Activated CD8-positive, alpha-beta T cell treated with anti-CD3 and anti-CD28 coated beads for 36 hours (primary cell): ENCODE results near the gene TENT5C. TPM values are rescaled to one million over a fixed set of nuclear protein-coding genes. Genes with fewer than 3 reads are reported as not detected.

ENCODE experiments used
- ATAC-seq: fragments of 200-7000 bp; cut with Tn5 transposase; one replicate; pipeline ENCODE4 v1.10.0; 2021; ENCODE audit warnings: mild to moderate bottlenecking, moderate library complexity
- CTCF ChIA-PET: fragments of 350-600 bp; sonication (Branson Sonifier 250); formaldehyde crosslinking; loops from one replicate; lab custom pipeline; 2021; ENCODE audit warnings: antibody characterized with exemption; lab: Charles Lee
- POLR2A ChIA-PET: fragments of 350-600 bp; sonication (Branson Sonifier 250); formaldehyde crosslinking; loops from one replicate; lab custom pipeline; 2021; ENCODE audit warnings: antibody characterized with exemption; lab: Charles Lee
- DNase-seq: peaks from one replicate; pipeline ENCODE4 v3.0.0-alpha.2; 2020
- H3K27ac Mint-ChIP-seq: one replicate; pipeline ENCODE4 v1.8.0; 2021; ENCODE audit warnings: mild to moderate bottlenecking, mixed read lengths
- H3K27me3 Mint-ChIP-seq: one replicate; pipeline ENCODE4 v1.8.0; 2021; ENCODE audit warnings: mixed read lengths
- H3K36me3 Mint-ChIP-seq: one replicate; pipeline ENCODE4 v1.8.0; 2021; ENCODE audit warnings: low read depth, mixed read lengths
- H3K4me1 Mint-ChIP-seq: one replicate; pipeline ENCODE4 v1.8.0; 2021; ENCODE audit warnings: low read depth, mixed read lengths
- H3K4me3 Mint-ChIP-seq: one replicate; pipeline ENCODE4 v1.8.0; 2021; ENCODE audit warnings: mild to moderate bottlenecking, moderate library complexity, mixed read lengths
- H3K9me3 Mint-ChIP-seq: one replicate; pipeline ENCODE4 v1.8.0; 2021; ENCODE audit warnings: mixed read lengths
- intact Hi-C: fragments of 100-400 bp; cut with micrococcal nuclease; formaldehyde crosslinking; loops from one replicate; pipeline ENCODE4 v1.10.0; 2022
- total RNA-seq, 2 experiments: library from RNA; stranded (reverse); gene quantifications; one replicate each; pipeline ENCODE4 v1.2.3, GENCODE V29; 2021
- TF ChIP-seq, protein P1 (sequence below): fragments of 200-600 bp; IDR thresholded peaks from one replicate; pipeline ENCODE4 v1.8.0; 2022; ENCODE audit warnings: antibody characterized with exemption, mild to moderate bottlenecking

The TENT5C gene
- total RNA-seq, 2 experiments from 2014 or later = 13.1 to 13.6 TPM

DNA sequence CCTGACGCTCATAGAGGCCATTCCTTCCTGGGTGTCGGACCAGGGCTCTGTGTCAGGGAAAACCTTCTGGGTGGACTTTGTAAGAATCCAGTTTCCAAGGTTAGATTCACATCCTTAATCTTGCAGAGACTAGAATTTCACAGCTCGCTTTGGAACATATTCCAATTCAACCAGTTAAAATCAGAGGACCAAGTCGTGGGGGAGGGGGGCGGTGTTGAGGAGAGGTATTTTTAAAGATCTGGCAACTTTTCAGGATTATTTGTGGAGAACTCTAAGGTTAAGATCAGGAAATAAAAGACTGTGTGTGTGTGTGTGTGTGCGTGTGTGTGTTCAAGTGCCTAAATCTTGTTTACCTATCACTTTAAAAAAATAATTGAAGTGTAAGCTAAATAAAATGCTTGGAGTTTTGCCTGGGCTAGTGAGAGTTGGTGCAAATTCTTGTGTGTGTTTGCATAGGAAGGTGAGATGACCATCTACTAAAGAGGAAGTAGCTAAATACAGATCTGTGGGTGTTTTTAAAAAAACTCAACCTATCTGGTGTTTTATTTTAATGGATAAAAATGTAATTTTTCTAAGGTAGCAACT is 21.8 kb downstream of the TENT5C start:
- Mint-ChIP-seq H3K9me3 (no peaks in the 10 kb centered on the region), H3K27ac (no peak overlapping the region), H3K36me3 (peaks cover 23% of the 10 kb centered on the region), H3K4me3 (no peak overlapping the region), H3K27me3 (peaks cover 16% of the 10 kb centered on the region), H3K4me1 (peaks cover 12% of the 10 kb centered on the region)
- intact Hi-C loops = no loop called here
- TF ChIP-seq, protein P1, sequence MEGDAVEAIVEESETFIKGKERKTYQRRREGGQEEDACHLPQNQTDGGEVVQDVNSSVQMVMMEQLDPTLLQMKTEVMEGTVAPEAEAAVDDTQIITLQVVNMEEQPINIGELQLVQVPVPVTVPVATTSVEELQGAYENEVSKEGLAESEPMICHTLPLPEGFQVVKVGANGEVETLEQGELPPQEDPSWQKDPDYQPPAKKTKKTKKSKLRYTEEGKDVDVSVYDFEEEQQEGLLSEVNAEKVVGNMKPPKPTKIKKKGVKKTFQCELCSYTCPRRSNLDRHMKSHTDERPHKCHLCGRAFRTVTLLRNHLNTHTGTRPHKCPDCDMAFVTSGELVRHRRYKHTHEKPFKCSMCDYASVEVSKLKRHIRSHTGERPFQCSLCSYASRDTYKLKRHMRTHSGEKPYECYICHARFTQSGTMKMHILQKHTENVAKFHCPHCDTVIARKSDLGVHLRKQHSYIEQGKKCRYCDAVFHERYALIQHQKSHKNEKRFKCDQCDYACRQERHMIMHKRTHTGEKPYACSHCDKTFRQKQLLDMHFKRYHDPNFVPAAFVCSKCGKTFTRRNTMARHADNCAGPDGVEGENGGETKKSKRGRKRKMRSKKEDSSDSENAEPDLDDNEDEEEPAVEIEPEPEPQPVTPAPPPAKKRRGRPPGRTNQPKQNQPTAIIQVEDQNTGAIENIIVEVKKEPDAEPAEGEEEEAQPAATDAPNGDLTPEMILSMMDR = no peak
- POLR2A ChIA-PET = interaction anchor here (0.7 to 1.2 kb wide), 5 partner anchors 9 to 21 kb away, joined by 3 to 6 read pairs (median 5); no protein-coding TSS in a partner anchor
- ATAC-seq (no peak), DNase-seq (no peak)
- CTCF ChIA-PET = interaction anchor here (0.8 to 2.7 kb wide), 5 partner anchors 28 to 131 kb away, joined by 3 to 10 read pairs (median 5); no protein-coding TSS in a partner anchor

DNA sequence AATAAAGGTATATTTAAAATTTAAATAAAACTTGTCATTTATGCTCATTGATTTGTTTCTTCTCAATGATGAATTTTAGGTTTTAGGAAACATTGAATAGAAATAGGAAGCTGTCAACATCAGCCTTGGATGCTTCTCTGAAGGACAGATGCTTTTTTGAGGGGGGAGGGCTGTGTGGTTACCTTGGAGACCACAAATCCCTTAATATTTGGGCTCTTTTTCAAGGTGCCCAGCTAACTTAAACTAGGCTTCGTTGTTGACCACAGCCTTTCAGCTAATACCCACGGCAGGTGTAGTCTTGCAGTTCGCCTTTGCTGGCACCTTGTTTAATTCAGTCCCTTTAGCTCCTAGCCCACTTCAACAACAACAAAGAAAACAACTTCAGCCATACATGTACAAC is 22.5 kb downstream of the TENT5C start:
- no peak for ATAC-seq
- H3K36me3 Mint-ChIP-seq = peaks cover 15% of the 10 kb centered on the region
- H3K27me3 Mint-ChIP-seq = peaks cover 20% of the 10 kb centered on the region
- POLR2A ChIA-PET = interaction anchor here (0.7 kb wide), 1 partner anchor 21 kb away, joined by 3 read pairs; no protein-coding TSS in a partner anchor
- TF ChIP-seq, protein P1 = no peak
- CTCF ChIA-PET = interaction anchor here (1.8 to 2.7 kb wide), 3 partner anchors 28 to 130 kb away, joined by 5 to 10 read pairs (median 6); no protein-coding TSS in a partner anchor
- no peak for DNase-seq
- H3K9me3 Mint-ChIP-seq = no peaks in the 10 kb centered on the region
- H3K4me1 Mint-ChIP-seq = peaks cover 13% of the 10 kb centered on the region
- intact Hi-C loops = no loop called here
- no peak overlapping the region for H3K4me3 Mint-ChIP-seq
- H3K27ac Mint-ChIP-seq = no peak overlapping the region

DNA sequence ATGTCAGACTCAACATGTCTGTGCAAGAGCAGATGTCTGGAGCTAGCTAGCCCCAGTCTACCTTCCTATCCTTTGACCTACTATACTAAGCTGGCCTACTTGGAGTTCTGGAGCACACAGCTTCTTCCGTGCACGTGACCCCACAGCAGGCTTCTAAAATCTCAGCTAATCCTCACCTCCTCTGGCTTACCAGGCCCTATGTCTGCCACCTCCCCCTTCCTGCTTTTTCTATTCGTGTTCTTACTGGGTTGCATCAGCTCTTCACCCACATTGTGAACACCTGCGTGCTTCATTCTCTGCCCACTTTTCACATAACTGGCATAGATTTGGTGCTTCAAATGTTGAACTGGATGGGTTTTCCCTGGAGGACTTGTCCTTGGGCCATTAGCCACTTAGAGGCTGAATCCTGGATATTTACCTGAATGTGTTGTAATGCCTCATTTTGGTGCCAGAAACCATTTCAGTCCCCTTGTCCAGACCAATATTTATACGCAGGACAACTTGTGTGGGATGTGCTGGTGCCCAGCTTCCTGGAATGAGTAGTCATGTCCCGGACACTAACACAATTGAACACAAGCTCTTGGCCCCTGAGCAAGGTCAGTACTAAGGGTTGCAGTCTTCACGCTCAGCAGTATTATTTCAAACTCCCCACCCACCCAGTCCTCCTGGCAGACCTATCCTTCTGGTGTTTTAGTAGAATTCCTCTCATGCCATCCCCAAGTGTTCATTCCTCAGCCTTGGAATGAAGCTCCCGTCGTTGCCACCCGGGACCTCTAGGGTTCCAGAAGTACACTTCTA is 24.0 kb downstream of the TENT5C start:
- ATAC-seq = no peak
- no peaks in the 10 kb centered on the region for H3K9me3 Mint-ChIP-seq
- peaks cover 25% of the 10 kb centered on the region for H3K27me3 Mint-ChIP-seq
- H3K4me1 Mint-ChIP-seq = peaks cover 13% of the 10 kb centered on the region
- no peak overlapping the region for H3K27ac Mint-ChIP-seq
- CTCF ChIA-PET = interaction anchor here (0.9 to 1.9 kb wide), 3 partner anchors 18 to 124 kb away, joined by 3 to 7 read pairs (median 3); no protein-coding TSS in a partner anchor
- TF ChIP-seq, protein P1 = no peak
- POLR2A ChIA-PET = interaction anchor here (0.6 to 1.8 kb wide), 6 partner anchors 9 to 42 kb away, joined by 3 to 5 read pairs (median 3); no protein-coding TSS in a partner anchor
- H3K36me3 Mint-ChIP-seq = peaks cover 2% of the 10 kb centered on the region
- no peak overlapping the region for H3K4me3 Mint-ChIP-seq
- intact Hi-C loops = no loop called here
- DNase-seq = no peak

DNA sequence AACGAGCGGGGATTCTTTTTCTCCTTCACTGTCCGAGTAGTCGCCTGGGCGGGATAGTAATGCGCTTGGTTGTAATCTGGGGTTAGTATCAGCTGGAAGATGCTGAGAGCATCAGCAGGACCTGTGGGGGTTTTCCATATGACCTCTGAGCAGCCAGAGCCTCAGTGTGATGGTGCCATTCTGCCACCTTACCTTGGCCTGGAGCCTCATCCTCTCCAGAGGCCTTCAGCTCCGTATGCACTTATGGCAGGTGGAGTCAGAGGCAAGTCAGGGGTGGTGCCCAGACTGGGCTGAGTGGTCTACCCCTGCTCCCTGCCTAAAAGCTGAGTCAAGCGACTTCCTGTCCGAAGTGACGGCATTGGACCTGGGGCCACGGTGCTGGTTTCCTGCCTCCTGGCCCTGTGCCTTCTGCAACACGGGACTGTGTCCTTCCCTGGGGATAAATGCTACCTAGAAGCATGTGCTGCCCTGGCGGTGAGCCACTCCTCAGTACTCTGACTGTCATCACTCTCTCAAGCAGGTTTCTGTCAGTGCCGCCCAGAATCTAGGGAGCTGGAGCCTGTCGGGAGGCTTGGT is 24.7 kb downstream of the TENT5C start:
- no peaks in the 10 kb centered on the region for H3K36me3 Mint-ChIP-seq
- intact Hi-C loops = no loop called here
- POLR2A ChIA-PET = interaction anchor here (1.4 to 1.8 kb wide), 3 partner anchors 9 to 26 kb away, joined by 3 to 5 read pairs (median 3); no protein-coding TSS in a partner anchor

More for the DNA sequence above, 24.7 kb downstream of the TENT5C start:
- ATAC-seq (no peak), DNase-seq (no peak)
- CTCF ChIA-PET = interaction anchor here (1.1 to 1.9 kb wide), 2 partner anchors 19 to 124 kb away, joined by 3 to 7 read pairs; no protein-coding TSS in a partner anchor
- Mint-ChIP-seq H3K4me1 (peaks cover 13% of the 10 kb centered on the region), H3K27me3 (peaks cover 24% of the 10 kb centered on the region), H3K27ac (no peak overlapping the region), H3K4me3 (no peak overlapping the region), H3K9me3 (no peaks in the 10 kb centered on the region)
- TF ChIP-seq, protein P1 = no peak
